Stimulated activated CD4-positive, alpha-beta T cell treated with anti-CD3 and anti-CD28 coated beads, TNF-alpha, amount 100 ng/mL, for 24 hours (primary cell): ENCODE results near the gene ARL14EPL.

ENCODE experiments used
- DNase-seq, 3 experiments: peaks; one replicate each; pipeline ENCODE4 v3.0.0-alpha.2; 2020; ENCODE audit warnings: low read depth in 3 of 3

The ARL14EPL gene

GRCh38 chr5:116032094-116032517, at the start of gene ARL14EPL:
Gene ARL14EPL, plus strand, starts transcription at chr5:116032472. Its CDS starts 18,994 bp downstream, at chr5:116051466.
- DNase-seq: no peak

GRCh38 chr5:115983519-115983918, 48.8 kb upstream of the ARL14EPL start:
- no peak for DNase-seq

GRCh38 chr5:115985802-115986757, 46.2 kb upstream of the ARL14EPL start:
- DNase-seq: no peak

- no peak for DNase-seq
These were observed 44.3 kb upstream of the ARL14EPL start for GRCh38 chr5:115988002-115988401.

- DNase-seq: no peak
These were observed 39.4 kb upstream of the ARL14EPL start for GRCh38 chr5:115992848-115993350.

DNA sequence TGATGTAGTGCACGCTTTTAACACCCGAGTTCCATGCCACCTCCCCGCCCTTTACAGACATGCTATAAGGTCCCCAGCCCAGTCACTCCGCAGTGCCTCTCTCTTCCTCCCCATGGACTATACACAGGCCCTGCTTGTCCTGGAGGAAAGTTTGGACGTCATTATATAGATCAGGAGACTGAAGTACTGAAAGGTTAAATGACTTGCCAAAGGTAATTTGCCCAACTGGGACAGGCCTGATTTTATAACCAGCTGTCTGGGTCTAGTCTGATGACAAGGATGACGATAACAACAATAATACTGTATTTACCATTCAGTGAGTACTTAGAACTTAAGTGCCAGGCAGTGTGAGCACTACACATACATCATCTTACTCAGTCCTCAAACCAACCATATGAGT, 36.9 kb upstream of the ARL14EPL start:
- no peak for DNase-seq

DNA sequence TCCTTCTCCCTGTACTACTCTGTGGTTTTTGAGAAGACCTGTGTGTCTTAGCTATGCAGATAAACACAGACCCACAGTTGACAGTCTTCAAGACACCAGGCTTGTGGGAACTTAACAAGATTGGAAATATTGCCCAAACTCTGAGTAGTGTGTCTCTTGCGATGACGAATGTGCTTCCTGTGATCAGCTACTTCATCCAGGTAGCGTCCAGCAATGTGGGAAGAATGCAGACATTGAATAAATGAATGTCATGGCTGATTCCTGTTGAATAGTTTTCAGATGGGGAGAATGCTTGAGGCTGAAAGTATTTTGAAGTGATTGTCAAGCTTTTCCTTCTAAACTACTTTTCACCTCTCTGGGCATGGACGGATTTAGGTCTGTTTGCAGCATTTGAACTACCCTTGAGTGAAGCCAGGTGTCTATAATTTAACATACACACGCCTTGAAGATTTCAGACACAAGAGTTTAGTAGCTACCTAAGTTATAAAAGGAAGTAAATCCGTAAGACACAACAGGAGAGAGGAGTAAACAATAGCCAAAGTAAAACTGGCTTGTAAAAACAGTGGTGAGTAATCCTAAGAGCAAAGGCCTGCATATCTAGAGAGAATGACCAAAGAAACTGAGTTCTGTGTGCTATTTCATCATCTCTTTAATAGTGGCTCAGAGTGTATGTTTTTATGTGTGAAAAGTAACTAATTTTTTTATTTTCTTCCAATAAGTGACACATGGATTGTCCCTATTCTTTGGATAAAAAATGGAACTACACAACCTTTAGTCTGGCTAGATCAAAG, 30.0 kb upstream of the ARL14EPL start:
- DNase-seq: no peak

GRCh38 chr5:116004248-116004647, 28.0 kb upstream of the ARL14EPL start:
- DNase-seq: no peak

- no peak for DNase-seq
These were observed 22.5 kb upstream of the ARL14EPL start for GRCh38 chr5:116009806-116010205.

DNA sequence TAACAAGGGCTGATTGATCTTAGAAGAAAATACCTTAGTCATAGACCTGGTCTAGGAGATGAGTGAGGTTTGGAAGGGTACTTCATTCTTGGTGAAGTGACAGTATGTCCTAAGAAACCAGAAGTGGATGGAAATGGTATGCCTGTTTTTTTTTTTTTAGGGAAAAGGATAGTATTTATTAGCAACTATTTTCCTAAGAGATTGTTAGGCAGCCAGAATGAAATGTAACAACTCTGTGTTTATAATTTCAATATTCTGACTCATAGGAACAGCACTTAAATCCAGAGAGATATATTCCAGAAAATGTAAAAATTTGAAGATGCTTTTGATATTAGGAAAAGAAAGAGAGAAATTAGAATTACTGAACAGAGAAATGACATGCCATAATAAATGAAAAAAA, 21.2 kb upstream of the ARL14EPL start:
- DNase-seq: no peak

GRCh38 chr5:116013207-116013785, 19.0 kb upstream of the ARL14EPL start:
- no peak for DNase-seq

GRCh38 chr5:116013936-116014335, 18.3 kb upstream of the ARL14EPL start:
- DNase-seq: no peak

- no peak for DNase-seq
These were observed 8.7 kb upstream of the ARL14EPL start for GRCh38 chr5:116023619-116024018.

DNA sequence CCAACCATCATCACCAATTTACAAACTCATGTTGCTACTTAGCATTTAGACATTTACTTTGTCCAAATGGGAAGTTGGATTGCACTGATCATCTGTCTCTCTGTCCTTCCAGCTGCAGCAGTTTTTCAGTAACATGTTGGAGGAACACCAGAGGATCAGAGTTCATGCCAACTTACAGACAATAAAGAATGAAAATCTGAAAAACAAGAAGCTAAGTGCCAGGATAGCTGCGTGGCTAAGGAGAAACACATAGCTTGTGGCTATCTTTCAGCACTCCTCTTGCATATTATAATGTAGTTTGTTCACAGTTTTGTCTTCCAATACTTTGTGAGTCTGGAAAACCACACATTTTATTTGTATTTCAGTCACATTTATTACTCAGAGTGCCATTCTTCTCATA, 6.4 kb upstream of the ARL14EPL start:
- no peak for DNase-seq

- DNase-seq: no peak
These were observed 719 bp downstream of the ARL14EPL start for GRCh38 chr5:116032991-116033390.

DNA sequence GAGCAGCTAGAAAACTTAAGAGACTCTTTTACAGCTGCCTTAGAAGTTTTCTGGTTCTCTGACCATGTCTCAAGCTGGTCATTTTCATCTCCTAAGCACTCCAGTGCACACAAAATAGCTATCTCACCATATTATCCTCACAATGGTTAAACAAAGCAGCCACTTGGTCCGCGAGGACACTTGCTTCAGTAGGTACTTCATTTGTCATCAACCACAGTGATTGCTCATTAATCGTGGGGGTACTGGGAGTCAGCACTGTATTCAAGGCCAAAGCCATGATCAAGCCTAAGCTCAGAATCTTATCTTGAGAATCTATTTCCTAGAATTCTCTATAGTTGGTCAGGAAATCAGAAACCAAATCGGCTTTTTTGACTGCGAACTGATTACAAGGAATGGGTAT, 2.9 kb downstream of the ARL14EPL start:
- no peak for DNase-seq

DNA sequence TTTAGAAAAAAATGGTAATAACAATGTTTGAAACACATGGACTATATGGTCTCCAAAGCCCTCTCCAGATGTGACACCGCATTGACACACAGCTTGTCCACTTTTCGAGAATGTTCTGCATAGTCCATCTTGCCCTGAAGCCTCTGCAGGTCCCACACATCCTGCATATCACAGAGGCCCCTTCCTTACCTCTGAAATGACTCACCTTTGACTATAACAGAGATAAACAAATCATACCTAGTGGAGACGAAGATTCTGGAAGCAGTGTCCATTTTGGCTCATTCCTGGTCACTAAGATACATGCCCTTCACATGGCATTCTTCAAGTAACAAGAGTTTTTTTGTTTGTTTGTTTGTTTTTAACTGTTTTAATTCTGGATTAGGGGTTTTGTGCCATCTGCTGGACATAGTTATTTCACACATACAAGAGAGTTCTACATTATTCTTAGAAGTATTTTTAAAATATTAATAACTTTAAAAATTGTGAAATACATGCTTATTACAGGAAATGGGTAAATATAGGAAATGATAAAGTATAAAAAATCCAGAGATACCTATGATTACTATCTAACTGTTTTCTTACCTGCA, 5.1 kb downstream of the ARL14EPL start:
- no peak for DNase-seq

GRCh38 chr5:116038817-116039216, 6.5 kb downstream of the ARL14EPL start:
- no peak for DNase-seq

GRCh38 chr5:116042375-116042774, 10.1 kb downstream of the ARL14EPL start:
- no peak for DNase-seq

DNA sequence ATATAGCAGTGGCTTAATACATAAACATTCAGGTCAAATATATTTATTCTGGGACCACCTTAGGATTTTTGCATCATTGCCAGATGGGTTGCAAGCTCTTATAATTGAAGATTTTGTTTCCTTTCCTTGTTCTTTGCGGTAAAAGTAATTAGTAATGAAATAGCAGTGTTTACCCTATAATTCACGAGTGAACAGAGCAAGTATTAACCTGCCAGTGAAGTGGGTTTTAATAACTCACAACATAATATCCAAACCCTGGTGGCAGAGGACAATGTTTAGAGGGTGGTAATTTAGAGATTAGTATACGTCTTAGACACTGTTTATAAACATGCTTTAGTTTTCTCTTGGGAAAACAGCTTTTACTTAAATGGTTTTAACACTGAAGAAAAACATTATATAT, 11.8 kb downstream of the ARL14EPL start:
- no peak for DNase-seq

DNA sequence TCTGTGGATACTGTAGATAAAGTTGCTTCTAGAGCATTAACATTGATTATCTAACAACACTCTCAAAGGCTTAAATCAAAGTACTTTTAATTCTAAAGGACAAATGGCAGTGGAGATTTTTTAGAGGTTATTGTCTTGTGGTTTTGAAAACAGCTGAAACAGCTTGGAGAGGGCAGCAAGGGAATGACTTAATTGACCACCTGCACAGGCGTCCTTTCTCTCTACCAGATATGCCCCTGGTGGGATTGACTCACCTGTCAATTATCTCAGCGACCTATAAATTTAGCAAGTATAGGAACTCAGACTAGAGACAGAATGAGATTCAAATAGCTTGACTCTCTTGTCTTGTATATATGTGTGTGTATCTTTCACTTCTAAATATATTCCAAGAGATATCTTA, 13.5 kb downstream of the ARL14EPL start:
- DNase-seq: no peak

- no peak for DNase-seq
These were observed 14.0 kb downstream of the ARL14EPL start for GRCh38 chr5:116046261-116046660.
